Progenitor cell of endocrine pancreas (in vitro differentiated cells): Measurements from ENCODE around the gene GUCA1C. TPM values are rescaled to one million over a fixed set of nuclear protein-coding genes. Genes with fewer than 3 reads are reported as not detected.

Experiments
- DNase-seq: peaks from one replicate; pipeline ENCODE4 v3.0.0; 2021; ENCODE audit warnings: low spot score; ENCODE audit not compliant: unreplicated experiment
- H3K27ac Mint-ChIP-seq: 2 replicates; pipeline ENCODE4 v1.8.0; 2021; ENCODE audit warnings: mild to moderate bottlenecking, moderate library complexity, mixed read lengths
- H3K27me3 Mint-ChIP-seq: 2 replicates; pipeline ENCODE4 v1.8.0; 2021; ENCODE audit warnings: mixed read lengths
- H3K36me3 Mint-ChIP-seq: 2 replicates; pipeline ENCODE4 v1.8.0; 2022; ENCODE audit warnings: mixed read lengths; ENCODE audit not compliant: insufficient read depth
- H3K4me1 Mint-ChIP-seq: 2 replicates; pipeline ENCODE4 v1.8.0; 2021; ENCODE audit warnings: low read depth, mixed read lengths
- H3K4me3 Mint-ChIP-seq: 2 replicates; pipeline ENCODE4 v1.8.0; 2021; ENCODE audit warnings: low read depth, mild to moderate bottlenecking, moderate library complexity, mixed read lengths
- H3K9me3 Mint-ChIP-seq: 2 replicates; pipeline ENCODE4 v1.8.0; 2021; ENCODE audit warnings: low read depth, mixed read lengths
- CTCF ChIP-seq: fragments of 200-600 bp; sonication (generic); IDR thresholded peaks from one replicate; pipeline ENCODE4 v1.5.0; 2021; ENCODE audit warnings: antibody characterized with exemption, mild to moderate bottlenecking; ENCODE audit not compliant: unreplicated experiment
- total RNA-seq: library from RNA; stranded (reverse); gene quantifications from 2 replicates; pipeline ENCODE4 v1.2.1, GENCODE V29; 2021

Gene GUCA1C
- total RNA-seq, 1 donor from 2014 or later: not detected

GRCh38 chr3:108877901-108878300 is 75.8 kb downstream of the GUCA1C start:
- H3K4me3 Mint-ChIP-seq: no peak overlapping the region
- H3K27me3 Mint-ChIP-seq: no peaks in the 10 kb centered on the region
- H3K9me3 Mint-ChIP-seq: no peaks in the 10 kb centered on the region
- H3K36me3 Mint-ChIP-seq: no peaks in the 10 kb centered on the region
- no peak for DNase-seq
- TF ChIP-seq CTCF: no peak
- H3K27ac Mint-ChIP-seq: no peak overlapping the region
- H3K4me1 Mint-ChIP-seq: peaks cover 11% of the 10 kb centered on the region

GRCh38 chr3:108863799-108864135 is 89.9 kb downstream of the GUCA1C start:
- H3K4me3 Mint-ChIP-seq: no peak overlapping the region
- H3K4me1 Mint-ChIP-seq: no peaks in the 10 kb centered on the region
- no peaks in the 10 kb centered on the region for H3K9me3 Mint-ChIP-seq
- no peaks in the 10 kb centered on the region for H3K36me3 Mint-ChIP-seq
- no peak for TF ChIP-seq CTCF
- no peaks in the 10 kb centered on the region for H3K27me3 Mint-ChIP-seq
- DNase-seq: no peak
- H3K27ac Mint-ChIP-seq: no peak overlapping the region

GRCh38 chr3:108862865-108863798 is 90.5 kb downstream of the GUCA1C start:
- Mint-ChIP-seq H3K36me3 (no peaks in the 10 kb centered on the region), H3K27ac (no peak overlapping the region), H3K4me3 (no peak overlapping the region), H3K9me3 (no peaks in the 10 kb centered on the region), H3K4me1 (no peaks in the 10 kb centered on the region), H3K27me3 (no peaks in the 10 kb centered on the region)
- TF ChIP-seq CTCF: no peak
- no peak for DNase-seq

GRCh38 chr3:108861401-108861800 is 92.3 kb downstream of the GUCA1C start:
- H3K4me1 Mint-ChIP-seq: no peaks in the 10 kb centered on the region
- no peaks in the 10 kb centered on the region for H3K27me3 Mint-ChIP-seq
- DNase-seq: no peak
- no peaks in the 10 kb centered on the region for H3K36me3 Mint-ChIP-seq
- H3K9me3 Mint-ChIP-seq: no peaks in the 10 kb centered on the region
- H3K4me3 Mint-ChIP-seq: no peak overlapping the region
- peak overlapping the region; percentile 28 for H3K27ac Mint-ChIP-seq
- no peak for TF ChIP-seq CTCF

Other genes starting within 250 kb of the GUCA1C start
- not detected in 2 replicates for gene RETNLB, start 196.5 kb downstream of the GUCA1C start, total RNA-seq
- not detected in 2 replicates for gene TRAT1, start 131.1 kb downstream of the GUCA1C start, total RNA-seq
- not detected in 2 replicates for gene MORC1, start 164.3 kb upstream of the GUCA1C start, total RNA-seq
- not detected in 2 replicates for gene C3orf85, start 182.8 kb upstream of the GUCA1C start, total RNA-seq